HG02588 (cell line): ENCODE measurements around the gene ZNF837.
A peak's percentile ranks its signal among the peaks of the same experiment; 100 is the strongest.
"Not testable (repeated sequence)": the region's sequence is repeated elsewhere in the genome, so short reads cannot be mapped to it uniquely, and the experiment has no call there.

Source experiments
- ATAC-seq: cut with Tn5 transposase; IDR thresholded peaks from one replicate; pipeline ENCODE4 v1.9.1; 2021; ENCODE audit warnings: mild to moderate bottlenecking, moderate library complexity; ENCODE audit not compliant: unreplicated experiment

The ZNF837 gene

GRCh38 chr19:58351990-58352755 lies 28.7 kb downstream of the ZNF837 start:
- ATAC-seq, result no peak

GRCh38 chr19:58351558-58351878 lies 29.3 kb downstream of the ZNF837 start:
- no peak for ATAC-seq

GRCh38 chr19:58350871-58351557 lies 29.8 kb downstream of the ZNF837 start:
- ATAC-seq, result no peak

- no peak for ATAC-seq
These were observed 30.6 kb downstream of the ZNF837 start for GRCh38 chr19:58350001-58350861.

GRCh38 chr19:58349590-58349989 lies 31.2 kb downstream of the ZNF837 start:
- no peak for ATAC-seq

- not testable (repeated sequence) for ATAC-seq
These were observed 32.8 kb downstream of the ZNF837 start for GRCh38 chr19:58348080-58348479.

GRCh38 chr19:58346961-58347929 lies 33.6 kb downstream of the ZNF837 start:
- peak; percentile 87 for ATAC-seq

GRCh38 chr19:58345558-58345957 lies 35.3 kb downstream of the ZNF837 start:
- ATAC-seq, result no peak

- no peak for ATAC-seq
These were observed 41.8 kb downstream of the ZNF837 start for GRCh38 chr19:58338825-58339558.

- ATAC-seq, result no peak
These were observed 42.5 kb downstream of the ZNF837 start for GRCh38 chr19:58338336-58338735.

GRCh38 chr19:58336820-58337219 lies 44.0 kb downstream of the ZNF837 start:
- no peak for ATAC-seq

- ATAC-seq, result no peak
These were observed 44.6 kb downstream of the ZNF837 start for GRCh38 chr19:58336216-58336615.

- no peak for ATAC-seq
These were observed 45.2 kb downstream of the ZNF837 start for GRCh38 chr19:58335630-58336029.

- no peak for ATAC-seq
These were observed 46.1 kb downstream of the ZNF837 start for GRCh38 chr19:58334691-58335249.

GRCh38 chr19:58332697-58333096 lies 48.1 kb downstream of the ZNF837 start:
- ATAC-seq, result no peak

- no peak for ATAC-seq
These were observed 50.4 kb downstream of the ZNF837 start for GRCh38 chr19:58330458-58330857.

GRCh38 chr19:58328999-58329398 lies 51.8 kb downstream of the ZNF837 start:
- no peak for ATAC-seq

- peak; percentile 86 for ATAC-seq
These were observed 53.7 kb downstream of the ZNF837 start, which contains the start of gene ZSCAN22 for GRCh38 chr19:58326914-58327726. TSS of gene ZSCAN22 (plus strand) at chr19:58326994. CDS start at chr19:58334803, 7,809 bp downstream.
